HG03039 (cell line): ENCODE data around the gene ART4.
A peak's percentile ranks its signal among the peaks of the same experiment; 100 is the strongest.

Experiments
- ATAC-seq: cut with Tn5 transposase; IDR thresholded peaks from one replicate; pipeline ENCODE4 v1.9.1; 2021; ENCODE audit warnings: mild to moderate bottlenecking, moderate library complexity; ENCODE audit not compliant: unreplicated experiment

ART4 gene

DNA sequence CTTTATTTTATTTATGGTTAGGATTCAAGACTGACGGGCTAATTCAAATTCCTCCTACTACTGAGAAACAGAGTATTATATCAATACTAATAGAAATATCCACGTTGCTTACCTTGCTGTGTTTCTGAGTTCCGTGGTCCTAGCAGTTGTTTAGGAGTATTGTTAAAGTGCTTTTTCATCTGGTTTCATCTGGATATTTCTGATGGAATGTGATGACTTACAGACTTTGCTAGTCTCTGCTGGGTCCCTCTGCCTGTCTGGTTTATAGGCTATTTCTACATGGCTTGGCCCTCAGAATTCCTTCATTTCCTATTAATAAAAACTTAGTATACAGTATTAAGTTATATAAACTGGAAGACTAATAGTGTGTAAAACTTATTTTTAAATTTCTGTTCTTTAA lies 29.3 kb downstream of the ART4 start, which contains the start of gene SMCO3:
Gene SMCO3, minus strand, starts transcription at position 169 of the 400 bp plus-strand sequence. CDS start 7,502 bp downstream, outside the sequence.
- no peak for ATAC-seq

DNA sequence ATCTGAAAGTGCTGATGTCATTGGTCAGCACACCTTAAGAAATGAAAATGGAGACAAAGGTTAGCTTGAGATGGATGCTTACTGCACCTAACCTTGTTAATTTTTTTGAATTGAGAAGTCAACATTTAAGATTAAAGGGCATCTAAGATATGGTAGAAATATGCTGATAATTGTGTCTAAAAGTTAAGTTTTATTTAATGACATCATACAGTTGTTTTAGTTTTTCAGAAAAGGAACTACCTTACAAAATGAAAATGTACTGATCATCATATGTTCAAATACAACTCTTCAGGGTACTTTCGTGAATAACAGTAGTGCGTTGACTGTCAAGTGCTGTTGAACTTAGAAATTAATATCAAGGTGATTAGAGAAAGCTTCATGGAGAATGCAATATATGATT lies 31.8 kb downstream of the ART4 start:
- ATAC-seq: no peak

DNA sequence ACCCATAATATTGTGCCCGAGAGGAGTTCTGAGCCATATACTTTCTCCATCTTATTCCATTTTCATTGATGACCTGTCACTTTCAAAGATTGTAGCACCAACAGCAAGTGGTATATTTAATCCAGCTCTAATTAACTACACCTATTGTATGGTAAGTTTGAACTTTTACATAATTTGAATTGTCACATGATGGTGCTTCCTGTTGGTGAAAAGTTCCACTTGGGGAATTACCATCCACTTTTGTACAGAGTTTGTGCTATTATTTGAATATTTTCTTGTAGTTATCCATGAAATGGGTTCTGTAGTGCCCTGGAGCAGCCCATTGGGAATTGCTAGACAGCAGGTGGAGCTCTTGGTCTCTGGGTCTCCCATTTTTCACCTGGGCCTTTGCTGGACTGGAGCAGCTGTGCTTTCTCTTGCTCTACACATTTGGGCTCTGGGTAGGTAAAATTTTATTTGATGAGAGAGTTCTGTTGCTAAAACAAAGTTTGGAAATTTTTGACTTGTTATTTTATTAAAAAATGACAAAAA lies 32.3 kb downstream of the ART4 start:
- ATAC-seq: no peak

DNA sequence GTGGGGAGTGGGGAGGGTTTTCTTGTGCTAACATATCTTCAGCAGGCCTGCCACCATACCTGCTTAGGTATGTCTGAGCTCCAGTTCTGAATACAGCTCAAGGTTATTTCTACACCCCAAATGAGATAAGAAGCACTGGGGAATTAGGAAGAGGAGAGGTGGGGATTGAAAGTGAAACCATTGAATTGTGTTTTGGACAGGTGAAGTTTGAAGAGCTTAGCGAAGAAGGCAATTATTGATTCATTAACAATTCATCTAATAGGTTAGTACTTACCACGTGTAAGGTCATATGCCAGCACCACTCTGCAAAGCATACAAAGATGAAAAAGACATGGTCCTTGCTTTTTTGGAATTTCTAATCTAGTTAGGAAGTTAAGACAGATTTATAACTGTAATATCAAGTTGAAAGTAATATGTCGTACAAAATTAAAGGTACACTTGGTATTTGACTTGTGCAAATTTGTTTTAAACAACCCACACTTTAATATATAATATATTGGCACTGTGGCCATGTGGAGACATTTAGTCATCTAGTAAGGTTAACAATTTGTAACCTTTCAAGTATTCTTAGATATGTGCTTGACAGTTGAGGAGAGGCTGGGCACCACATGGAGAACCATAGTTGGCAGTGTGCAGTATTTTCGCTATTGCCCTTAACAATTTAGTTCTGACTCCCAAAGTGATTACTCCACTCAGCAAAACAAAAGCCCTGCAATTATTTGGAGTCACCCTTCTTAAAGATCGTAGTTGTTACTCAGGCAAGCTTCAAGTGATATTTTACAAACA lies 33.0 kb downstream of the ART4 start:
- ATAC-seq: no peak

DNA sequence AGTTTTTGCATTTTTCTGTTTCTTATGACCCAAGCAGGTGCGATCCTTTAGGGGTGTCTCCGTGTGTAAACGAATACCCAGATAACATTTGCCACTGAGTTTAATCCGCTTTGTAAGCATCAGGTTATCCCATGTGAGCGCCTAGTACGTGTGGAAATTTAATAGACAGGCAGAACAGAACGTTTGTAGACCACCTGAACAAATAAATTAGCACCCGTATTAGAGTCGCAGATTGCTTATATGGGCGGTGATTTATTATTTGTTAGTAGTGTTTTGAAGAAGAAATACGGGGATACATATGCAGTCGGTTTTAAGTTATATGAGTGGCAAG lies 39.5 kb downstream of the ART4 start:
- peak; percentile 10 for ATAC-seq

DNA sequence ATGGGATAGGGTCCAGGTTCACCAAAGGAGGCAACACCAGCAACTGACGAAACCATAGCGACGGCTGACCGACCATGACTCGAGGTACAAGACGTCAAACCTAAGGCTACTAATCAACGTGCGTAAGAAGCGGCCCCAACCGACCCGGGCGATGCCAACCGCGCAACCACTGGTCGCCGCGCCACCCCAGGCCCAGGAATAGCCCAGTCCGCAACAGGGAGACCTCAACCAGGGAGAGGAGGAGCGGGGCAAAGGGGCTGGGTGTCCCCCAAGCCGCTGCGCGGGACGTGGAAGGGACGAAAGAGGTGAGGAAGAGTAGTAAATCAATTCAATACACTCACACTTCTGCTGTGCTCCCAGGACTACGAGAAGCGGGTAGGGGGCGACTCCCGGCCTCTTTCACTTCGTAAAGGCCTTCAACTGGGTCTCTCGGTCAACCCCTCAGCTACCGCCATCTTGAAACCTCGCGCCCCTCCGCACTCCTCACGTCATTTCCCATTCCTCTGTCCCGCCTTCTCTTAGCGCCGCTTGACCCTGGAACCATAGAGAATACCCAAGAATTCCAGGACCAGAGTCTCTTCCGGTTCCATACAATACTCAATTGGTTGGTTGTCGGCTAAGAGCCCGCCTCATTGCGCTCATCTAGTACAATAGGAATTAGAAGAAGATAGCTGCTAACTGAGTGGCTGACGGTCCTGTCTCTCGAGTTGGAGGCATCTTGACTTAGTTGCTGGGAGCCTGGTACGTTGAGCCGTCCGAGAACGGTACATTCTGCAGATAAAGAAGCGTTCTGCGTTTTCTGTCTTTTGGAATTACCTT lies 40.1 kb downstream of the ART4 start, which contains the start of the genes C12orf60 and WBP11:
Gene C12orf60, plus strand, starts transcription at position 660 of the 819 bp plus-strand sequence. CDS start 19,266 bp downstream, outside the sequence.
Gene WBP11, minus strand, starts transcription at position 468 of the 819 bp plus-strand sequence. CDS start 2,095 bp downstream, outside the sequence.
- peak; percentile 99 for ATAC-seq

DNA sequence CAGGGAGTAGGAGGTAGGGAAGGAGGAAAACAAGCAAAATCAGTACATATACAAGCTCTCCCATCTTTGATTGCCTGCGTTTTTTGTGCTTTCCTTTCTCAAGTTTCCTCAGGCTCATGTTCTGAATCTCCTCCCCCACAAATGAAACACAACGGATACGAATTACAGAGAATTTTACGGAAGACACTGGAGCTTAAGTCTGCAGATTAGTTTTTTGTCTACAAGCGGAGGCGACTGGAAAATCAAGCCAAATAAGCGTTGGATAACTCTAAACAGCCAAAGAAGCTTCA lies 40.7 kb downstream of the ART4 start:
- no peak for ATAC-seq

DNA sequence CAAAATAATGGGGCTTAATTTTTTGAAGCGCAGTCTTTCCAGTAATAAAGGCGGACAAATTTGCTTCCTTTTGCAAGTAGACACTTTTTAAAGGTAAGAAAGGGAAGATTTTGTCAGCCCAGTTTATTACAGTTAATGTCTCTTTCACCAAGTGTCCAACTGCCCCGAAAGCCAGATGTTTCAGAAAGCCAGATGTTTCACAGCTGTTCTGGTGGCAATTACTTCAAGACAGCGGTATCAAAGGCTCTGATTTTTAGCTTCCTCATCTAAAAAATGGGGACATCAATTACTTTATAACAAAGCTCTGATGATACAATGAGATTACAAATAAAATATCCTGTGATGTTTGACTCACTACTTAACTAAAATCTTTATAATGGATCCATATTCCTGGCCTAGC lies 41.1 kb downstream of the ART4 start:
- no peak for ATAC-seq

DNA sequence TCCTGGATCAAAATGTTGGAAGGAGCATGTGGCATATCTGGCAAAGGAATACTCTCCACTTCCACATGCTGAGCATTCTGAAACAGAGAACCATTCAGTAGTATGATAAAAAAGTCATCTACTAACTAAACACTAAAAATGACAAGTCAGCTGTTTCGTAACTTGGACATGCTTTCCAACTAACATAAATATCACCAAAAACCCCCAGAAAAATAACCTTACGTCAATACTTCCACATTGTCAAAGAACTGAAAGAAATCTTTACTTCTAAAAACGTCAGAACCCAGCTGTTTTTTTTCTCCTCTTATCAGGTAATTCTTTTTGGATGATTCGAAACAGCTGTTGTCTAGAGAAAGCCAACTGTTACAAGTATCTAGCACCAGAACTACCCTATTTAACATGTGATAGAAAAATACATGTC lies 48.3 kb downstream of the ART4 start:
- no peak for ATAC-seq

DNA sequence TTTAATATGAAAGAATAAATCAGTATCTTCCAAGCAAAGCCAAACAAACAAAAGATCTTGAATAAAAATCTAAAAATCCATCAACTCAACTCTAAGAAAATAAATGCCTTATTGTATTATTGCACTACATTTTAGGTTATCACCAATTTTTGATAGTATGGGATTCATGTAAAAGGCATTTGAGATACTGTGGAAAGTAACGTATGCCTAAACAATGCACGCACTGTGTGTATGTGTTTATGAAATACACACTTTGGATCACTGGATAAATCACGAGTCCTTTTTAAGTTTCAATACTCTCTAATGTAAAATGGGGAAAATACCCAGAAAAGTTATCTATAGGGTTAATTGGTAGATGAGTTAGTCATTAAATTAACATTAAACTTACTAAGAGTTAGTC lies 57.8 kb downstream of the ART4 start:
- no peak for ATAC-seq

DNA sequence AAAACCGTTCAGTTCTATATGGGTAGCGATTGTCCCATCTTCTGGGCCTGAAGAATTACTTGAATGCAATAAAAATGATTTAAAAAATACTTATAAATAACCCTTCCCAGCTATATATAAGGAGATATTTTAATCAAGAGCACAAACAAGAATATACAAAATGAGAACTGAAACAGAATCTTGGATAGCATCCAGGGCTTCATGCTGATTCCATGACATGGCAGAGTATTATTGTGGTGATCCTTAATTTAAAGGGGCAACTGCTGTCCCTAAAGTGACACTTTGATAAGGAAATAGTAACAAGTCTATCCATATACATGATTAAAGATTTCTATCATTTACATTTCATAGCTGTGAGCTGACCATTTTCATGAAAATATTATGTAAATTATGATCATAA lies 58.9 kb downstream of the ART4 start:
- no peak for ATAC-seq

DNA sequence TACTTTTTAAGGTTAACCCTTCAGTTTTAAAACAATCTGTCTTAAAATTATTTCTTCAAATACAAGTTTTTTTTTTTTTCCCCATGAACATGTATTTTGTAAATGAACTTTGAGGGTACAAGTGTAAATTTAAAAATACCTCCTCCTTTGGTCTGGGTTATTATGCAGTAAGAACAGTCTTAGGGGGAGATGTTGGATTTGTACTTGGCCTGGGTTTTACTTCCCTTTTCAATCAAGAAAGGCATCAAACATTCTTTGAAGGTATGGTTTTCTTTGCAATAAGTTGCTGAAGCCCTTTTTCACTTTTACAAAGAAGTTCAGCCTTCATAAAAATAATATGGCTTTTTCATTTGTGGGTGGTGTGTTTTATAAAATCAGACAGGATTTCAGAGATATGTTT lies 60.6 kb downstream of the ART4 start:
- no peak for ATAC-seq

DNA sequence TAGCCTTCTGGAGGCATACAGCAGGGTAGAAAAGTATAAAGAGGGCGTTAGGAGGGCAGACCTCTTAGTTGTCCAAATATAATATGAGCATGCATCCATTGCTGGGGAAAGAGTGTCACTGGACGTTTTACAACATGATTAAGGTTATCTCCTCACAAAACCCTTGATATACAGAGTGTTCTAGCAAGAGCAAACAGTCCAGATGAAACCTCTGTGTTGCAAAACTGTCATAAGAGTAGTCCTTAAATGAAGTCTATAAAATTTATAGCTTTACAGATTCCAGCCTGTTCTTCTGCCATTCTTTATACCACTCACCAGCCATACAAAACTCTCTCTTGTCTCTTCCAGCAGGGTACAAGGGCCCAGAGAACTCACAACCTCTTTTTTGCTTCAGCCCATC lies 61.8 kb downstream of the ART4 start:
- ATAC-seq: no peak

DNA sequence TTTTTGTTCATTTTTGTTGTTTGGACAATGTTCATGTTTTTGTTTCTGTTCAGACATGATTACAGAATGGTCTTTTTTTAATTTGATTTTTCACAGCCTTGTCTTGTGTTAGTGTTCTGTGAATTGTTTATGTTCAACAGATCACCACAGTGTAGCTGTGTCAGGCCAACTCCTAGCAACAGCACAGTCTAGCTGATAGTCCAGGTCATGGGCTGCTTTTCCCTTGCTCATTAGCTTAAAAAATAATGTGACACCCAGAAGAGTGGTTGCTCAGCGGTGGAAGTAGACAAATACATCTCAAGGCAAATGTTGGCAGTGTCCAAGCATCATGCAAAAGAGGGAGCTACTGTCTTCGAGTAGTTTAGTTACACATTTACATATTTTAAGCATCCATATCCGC lies 62.5 kb downstream of the ART4 start:
- no peak for ATAC-seq

DNA sequence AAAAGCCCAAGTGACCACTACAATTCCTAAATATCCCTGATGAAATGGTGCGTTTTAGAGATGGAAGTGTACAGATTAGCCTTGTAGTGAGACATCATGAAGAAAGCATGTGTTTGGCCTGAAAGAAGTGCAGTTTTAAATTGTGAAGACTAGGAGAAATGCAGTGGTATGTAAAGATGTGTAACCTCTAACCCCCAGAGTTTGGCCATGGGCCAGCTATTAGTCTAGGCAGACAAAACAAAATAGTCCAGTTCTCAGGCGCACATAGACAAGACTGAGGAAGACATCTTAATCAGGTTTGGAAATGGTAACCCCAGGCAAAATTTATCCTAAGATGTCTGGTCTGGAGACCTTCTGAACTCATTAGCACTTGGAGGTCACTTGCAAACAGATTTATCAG lies 63.5 kb downstream of the ART4 start:
- ATAC-seq: no peak

DNA sequence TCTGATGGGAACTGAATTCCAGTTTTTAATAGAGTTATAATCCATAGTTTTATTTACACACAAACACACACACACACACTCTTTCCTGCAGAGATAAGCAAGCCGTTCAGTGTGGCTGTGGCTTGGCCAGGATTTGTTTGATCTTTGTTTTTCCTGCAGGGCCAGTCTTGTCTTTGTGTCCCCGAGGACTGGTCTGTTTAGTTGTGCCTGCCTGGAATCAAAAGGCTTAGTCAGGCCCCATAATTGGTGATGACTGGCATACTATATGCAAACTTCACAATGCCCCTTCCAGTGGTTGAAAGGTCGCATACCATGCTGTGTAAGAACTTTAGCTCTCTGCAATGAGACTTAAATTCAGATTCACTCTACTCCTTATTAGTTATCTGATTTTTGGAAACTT lies 66.1 kb downstream of the ART4 start:
- no peak for ATAC-seq

DNA sequence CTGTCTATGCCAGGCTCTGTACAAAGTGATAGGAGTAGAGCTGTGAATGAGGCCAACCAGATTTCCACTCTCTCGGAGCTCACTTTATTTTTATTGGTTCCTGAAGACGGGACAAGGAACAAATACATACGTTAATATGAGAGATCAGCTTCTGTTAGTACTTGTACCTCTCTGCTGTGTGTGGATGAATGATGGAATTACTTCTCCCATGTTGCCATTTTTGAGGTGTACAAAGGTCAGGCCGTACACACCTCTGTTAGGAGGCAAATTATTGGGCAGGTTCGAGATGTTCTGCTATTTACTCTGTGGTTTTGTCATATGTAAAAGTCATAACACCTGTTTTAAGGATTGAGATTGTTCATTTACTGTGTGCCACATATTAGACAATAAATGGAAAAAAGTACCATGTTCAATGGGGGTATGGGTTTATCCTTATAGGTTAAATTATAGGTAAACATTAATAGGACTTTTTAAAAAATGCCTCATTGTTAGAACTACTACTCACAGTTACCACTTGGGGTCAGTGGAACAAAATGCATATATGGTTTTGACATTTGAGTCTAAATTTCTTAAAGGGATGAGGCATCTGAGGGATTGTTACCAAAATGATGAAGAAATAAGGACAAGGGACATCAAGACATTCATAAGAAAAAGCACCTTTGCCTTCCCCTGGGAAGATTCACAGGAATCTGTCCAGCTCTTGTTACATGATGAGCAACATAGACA lies 66.9 kb downstream of the ART4 start:
- ATAC-seq: no peak

DNA sequence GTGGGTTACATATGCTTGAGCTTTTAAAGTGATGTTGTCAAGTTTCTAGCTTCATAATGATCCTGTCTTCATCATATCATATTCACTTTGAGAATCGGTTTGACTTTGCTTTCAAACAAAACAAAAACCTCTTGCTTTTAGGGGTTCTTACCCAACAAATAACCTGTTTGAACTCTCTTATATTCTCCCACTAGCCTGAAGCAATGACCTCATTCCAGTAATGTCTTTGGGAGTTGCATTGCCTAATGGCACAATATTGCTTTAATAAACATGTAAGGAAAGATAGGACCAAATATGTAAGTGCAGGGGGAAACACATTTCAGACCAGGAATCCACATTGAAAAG lies 67.7 kb downstream of the ART4 start:
- no peak for ATAC-seq
